Activated CD8-positive, alpha-beta T cell treated with anti-CD3 and anti-CD28 coated beads for 36 hours (primary cell): ENCODE data around the gene DRG1. TPM values are rescaled to one million over a fixed set of nuclear protein-coding genes. Genes with fewer than 3 reads are reported as not detected.
"Not testable (repeated sequence)": the region's sequence is repeated elsewhere in the genome, so short reads cannot be mapped to it uniquely, and the experiment has no call there.

Experiments
- ATAC-seq: fragments of 200-7000 bp; cut with Tn5 transposase; one replicate; pipeline ENCODE4 v1.10.0; 2021; ENCODE audit warnings: mild to moderate bottlenecking, moderate library complexity
- CTCF ChIA-PET: fragments of 350-600 bp; sonication (Branson Sonifier 250); formaldehyde crosslinking; loops from one replicate; lab custom pipeline; 2021; ENCODE audit warnings: antibody characterized with exemption; lab: Charles Lee
- POLR2A ChIA-PET: fragments of 350-600 bp; sonication (Branson Sonifier 250); formaldehyde crosslinking; loops from one replicate; lab custom pipeline; 2021; ENCODE audit warnings: antibody characterized with exemption; lab: Charles Lee
- DNase-seq: peaks from one replicate; pipeline ENCODE4 v3.0.0-alpha.2; 2020
- H3K27ac Mint-ChIP-seq: one replicate; pipeline ENCODE4 v1.8.0; 2021; ENCODE audit warnings: mild to moderate bottlenecking, mixed read lengths
- H3K27me3 Mint-ChIP-seq: one replicate; pipeline ENCODE4 v1.8.0; 2021; ENCODE audit warnings: mixed read lengths
- H3K36me3 Mint-ChIP-seq: one replicate; pipeline ENCODE4 v1.8.0; 2021; ENCODE audit warnings: low read depth, mixed read lengths
- H3K4me1 Mint-ChIP-seq: one replicate; pipeline ENCODE4 v1.8.0; 2021; ENCODE audit warnings: low read depth, mixed read lengths
- H3K4me3 Mint-ChIP-seq: one replicate; pipeline ENCODE4 v1.8.0; 2021; ENCODE audit warnings: mild to moderate bottlenecking, moderate library complexity, mixed read lengths
- H3K9me3 Mint-ChIP-seq: one replicate; pipeline ENCODE4 v1.8.0; 2021; ENCODE audit warnings: mixed read lengths
- intact Hi-C: fragments of 100-400 bp; cut with micrococcal nuclease; formaldehyde crosslinking; loops from one replicate; pipeline ENCODE4 v1.10.0; 2022
- total RNA-seq, 2 experiments: library from RNA; stranded (reverse); gene quantifications; one replicate each; pipeline ENCODE4 v1.2.3, GENCODE V29; 2021
- TF ChIP-seq, protein P1 (sequence below): fragments of 200-600 bp; IDR thresholded peaks from one replicate; pipeline ENCODE4 v1.8.0; 2022; ENCODE audit warnings: antibody characterized with exemption, mild to moderate bottlenecking

The DRG1 gene
- total RNA-seq, 2 experiments from 2014 or later = 118 to 130 TPM

DNA sequence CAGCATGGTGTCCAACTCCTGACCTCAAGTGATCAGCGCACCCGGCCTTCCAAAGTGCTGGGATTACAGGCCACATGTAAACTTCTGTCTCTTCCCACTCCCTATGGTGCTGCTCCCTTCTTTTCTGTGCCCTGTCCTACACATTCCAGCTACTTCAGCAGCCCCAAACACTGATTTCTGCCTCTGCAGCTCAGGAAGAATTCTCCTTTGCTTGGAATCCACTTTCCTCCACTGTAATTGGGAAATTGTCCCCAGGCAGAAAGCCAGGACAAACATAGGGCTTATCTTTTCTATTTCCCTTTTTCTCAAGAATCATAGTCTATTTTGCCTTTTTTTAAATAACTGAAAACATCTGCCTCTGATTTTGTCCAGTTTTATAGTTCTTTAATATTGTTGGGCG is 21.3 kb upstream of the DRG1 start:
- CTCF ChIA-PET = no interaction called here

DNA sequence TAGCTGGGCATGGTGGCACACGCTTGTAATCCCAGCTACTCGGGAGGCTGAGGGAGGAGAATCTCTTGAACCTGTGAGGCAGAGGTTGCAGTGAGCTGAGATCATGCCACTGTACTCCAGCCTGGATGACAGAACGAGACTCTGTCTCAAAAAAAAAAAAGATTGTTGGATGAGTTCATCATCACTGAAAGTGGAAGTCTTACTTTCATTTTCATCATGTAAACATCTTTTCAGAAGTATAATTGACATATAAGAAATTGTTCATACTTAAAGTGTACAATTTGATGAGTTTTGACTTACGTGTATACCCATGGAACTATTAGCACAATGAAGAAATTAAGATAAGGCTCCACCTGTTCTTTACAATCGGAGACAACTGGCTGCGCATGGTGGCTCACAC is 20.8 kb upstream of the DRG1 start:
- H3K27me3 Mint-ChIP-seq, intact Hi-C loops, H3K9me3 Mint-ChIP-seq, H3K36me3 Mint-ChIP-seq, H3K27ac Mint-ChIP-seq, H3K4me1 Mint-ChIP-seq, H3K4me3 Mint-ChIP-seq, DNase-seq: not testable (repeated sequence)
- CTCF ChIA-PET = interaction anchor here (0.6 kb wide), 1 partner anchor 610 kb away, joined by 3 read pairs; no protein-coding TSS in a partner anchor
- ATAC-seq = peak; percentile 47
- POLR2A ChIA-PET = interaction anchor here (0.8 kb wide), 1 partner anchor 31 kb away, joined by 3 read pairs; no protein-coding TSS in a partner anchor

More for the DNA sequence above, 21.3 kb upstream of the DRG1 start:
- TF ChIP-seq, protein P1, sequence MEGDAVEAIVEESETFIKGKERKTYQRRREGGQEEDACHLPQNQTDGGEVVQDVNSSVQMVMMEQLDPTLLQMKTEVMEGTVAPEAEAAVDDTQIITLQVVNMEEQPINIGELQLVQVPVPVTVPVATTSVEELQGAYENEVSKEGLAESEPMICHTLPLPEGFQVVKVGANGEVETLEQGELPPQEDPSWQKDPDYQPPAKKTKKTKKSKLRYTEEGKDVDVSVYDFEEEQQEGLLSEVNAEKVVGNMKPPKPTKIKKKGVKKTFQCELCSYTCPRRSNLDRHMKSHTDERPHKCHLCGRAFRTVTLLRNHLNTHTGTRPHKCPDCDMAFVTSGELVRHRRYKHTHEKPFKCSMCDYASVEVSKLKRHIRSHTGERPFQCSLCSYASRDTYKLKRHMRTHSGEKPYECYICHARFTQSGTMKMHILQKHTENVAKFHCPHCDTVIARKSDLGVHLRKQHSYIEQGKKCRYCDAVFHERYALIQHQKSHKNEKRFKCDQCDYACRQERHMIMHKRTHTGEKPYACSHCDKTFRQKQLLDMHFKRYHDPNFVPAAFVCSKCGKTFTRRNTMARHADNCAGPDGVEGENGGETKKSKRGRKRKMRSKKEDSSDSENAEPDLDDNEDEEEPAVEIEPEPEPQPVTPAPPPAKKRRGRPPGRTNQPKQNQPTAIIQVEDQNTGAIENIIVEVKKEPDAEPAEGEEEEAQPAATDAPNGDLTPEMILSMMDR = no peak
- intact Hi-C loops = no loop called here
- POLR2A ChIA-PET = interaction anchor here (0.8 to 1.2 kb wide), 2 partner anchors 30 to 41 kb away, joined by 3 to 8 read pairs; no protein-coding TSS in a partner anchor
- H3K4me1 Mint-ChIP-seq = peaks cover 3% of the 10 kb centered on the region
- no peaks in the 10 kb centered on the region for H3K36me3 Mint-ChIP-seq
- H3K27ac Mint-ChIP-seq = no peak overlapping the region
- H3K4me3 Mint-ChIP-seq = no peak overlapping the region
- no peak for ATAC-seq
- no peaks in the 10 kb centered on the region for H3K9me3 Mint-ChIP-seq
- no peaks in the 10 kb centered on the region for H3K27me3 Mint-ChIP-seq
- DNase-seq = no peak

DNA sequence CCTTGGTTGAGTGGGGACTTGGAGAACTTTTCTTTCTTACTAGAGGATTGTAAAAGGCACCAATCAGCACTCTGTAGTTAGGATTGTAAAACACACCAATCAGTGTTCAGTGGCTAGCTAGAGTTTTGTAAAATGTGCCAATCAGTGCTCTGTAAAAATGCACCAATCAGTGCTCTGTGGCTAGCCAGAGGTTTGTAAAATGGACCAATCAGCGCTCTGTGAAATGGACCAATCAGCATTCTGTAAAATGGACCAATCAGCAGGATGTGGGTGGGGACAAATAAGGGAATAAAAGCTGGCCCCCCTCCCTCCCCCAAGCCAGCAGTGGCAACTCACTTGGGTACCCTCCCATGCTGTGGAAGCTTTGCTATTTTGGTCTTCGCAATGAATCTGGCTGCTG is 5.5 kb upstream of the DRG1 start:
- Mint-ChIP-seq H3K27ac (no peak overlapping the region), H3K4me3 (no peak overlapping the region), H3K4me1 (peaks cover 2% of the 10 kb centered on the region), H3K36me3 (no peaks in the 10 kb centered on the region), H3K27me3 (no peaks in the 10 kb centered on the region), H3K9me3 (no peaks in the 10 kb centered on the region)
- DNase-seq (peak; percentile 31), ATAC-seq (peak; percentile 24)
- TF ChIP-seq, protein P1 = no peak
- ChIA-PET POLR2A (no interaction called here), CTCF (interaction anchor here (1.0 kb wide), 1 partner anchor 13 kb away, joined by 3 read pairs; no protein-coding TSS in a partner anchor)
- intact Hi-C loops = no loop called here

- no peaks in the 10 kb centered on the region for H3K27me3 Mint-ChIP-seq
- no peak for ATAC-seq
- no peak overlapping the region for H3K27ac Mint-ChIP-seq
- CTCF ChIA-PET = interaction anchor here (1.0 kb wide), 1 partner anchor 13 kb away, joined by 3 read pairs; no protein-coding TSS in a partner anchor
- TF ChIP-seq, protein P1 = no peak
- H3K36me3 Mint-ChIP-seq = no peaks in the 10 kb centered on the region
- POLR2A ChIA-PET = no interaction called here
- intact Hi-C loops = no loop called here
- H3K9me3 Mint-ChIP-seq = no peaks in the 10 kb centered on the region
- H3K4me3 Mint-ChIP-seq = no peak overlapping the region
- DNase-seq = no peak
- H3K4me1 Mint-ChIP-seq = peaks cover 3% of the 10 kb centered on the region
Observed at GRCh38 chr22:31394326-31394725, 5.1 kb upstream of the DRG1 start.

DNA sequence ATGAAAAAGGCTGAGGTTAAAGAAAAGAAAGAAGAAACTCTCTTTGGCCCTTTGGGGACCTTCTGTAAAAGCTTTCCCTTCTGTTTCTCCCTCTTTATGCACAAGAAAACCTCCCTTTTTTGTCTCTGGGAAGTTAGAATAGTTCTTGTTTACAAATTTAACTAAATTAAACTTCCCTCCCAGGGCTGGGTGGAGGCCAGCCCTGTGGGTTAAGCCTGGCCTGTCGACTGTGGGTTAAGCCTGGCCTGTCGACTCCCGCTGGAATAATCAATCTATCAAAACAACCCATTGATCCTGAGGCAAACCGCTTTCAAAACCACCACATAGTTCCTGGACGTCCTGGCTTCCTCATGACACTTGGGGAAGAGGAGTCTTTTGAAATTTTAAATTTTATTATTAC is 1.2 kb upstream of the DRG1 start:
- Mint-ChIP-seq H3K27me3 (no peaks in the 10 kb centered on the region), H3K4me3 (no peak overlapping the region), H3K36me3 (peaks cover 21% of the 10 kb centered on the region), H3K4me1 (peaks cover 21% of the 10 kb centered on the region), H3K27ac (no peak overlapping the region), H3K9me3 (no peaks in the 10 kb centered on the region)
- ChIA-PET POLR2A (interaction anchor here (3.6 kb wide), 1 partner anchor 51 kb away, joined by 23 read pairs; the partner anchor contains the start of gene PATZ1), CTCF (interaction anchor here (0.6 kb wide), 1 partner anchor 85 kb away, joined by 3 read pairs; no protein-coding TSS in a partner anchor)
- TF ChIP-seq, protein P1 = no peak
- no peak for DNase-seq
- no peak for ATAC-seq
- intact Hi-C loops = no loop called here
